ENCODE data around the gene SEC22A.
"Not testable (repeated sequence)": the region's sequence is repeated elsewhere in the genome, so short reads cannot be mapped to it uniquely, and the experiment has no call there.

The SEC22A gene

GRCh38 chr3:123180791-123181190, 21.0 kb upstream of the SEC22A start:
- DNase-seq (ENCODE audit: low read depth): no peak

DNA sequence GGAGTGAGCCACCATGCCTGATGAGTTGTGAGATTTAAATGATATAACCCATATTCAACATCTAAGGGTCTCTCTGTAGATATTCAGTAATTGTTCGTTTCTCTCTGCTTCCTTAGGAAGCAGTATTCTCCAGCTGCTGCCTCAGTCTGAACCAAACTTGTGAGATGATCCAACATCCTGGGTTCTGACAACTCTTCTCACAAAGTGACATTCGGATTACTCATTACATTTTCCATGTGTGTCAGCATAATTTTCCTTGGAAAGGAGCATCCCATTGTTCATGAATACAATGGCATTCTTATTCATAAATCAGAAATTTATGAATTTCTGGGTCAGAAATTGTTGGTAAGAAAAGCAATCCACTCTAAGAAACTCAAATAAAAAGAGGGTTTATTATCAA, 15.0 kb upstream of the SEC22A start:
- no peak for DNase-seq (ENCODE audit: low read depth)

DNA sequence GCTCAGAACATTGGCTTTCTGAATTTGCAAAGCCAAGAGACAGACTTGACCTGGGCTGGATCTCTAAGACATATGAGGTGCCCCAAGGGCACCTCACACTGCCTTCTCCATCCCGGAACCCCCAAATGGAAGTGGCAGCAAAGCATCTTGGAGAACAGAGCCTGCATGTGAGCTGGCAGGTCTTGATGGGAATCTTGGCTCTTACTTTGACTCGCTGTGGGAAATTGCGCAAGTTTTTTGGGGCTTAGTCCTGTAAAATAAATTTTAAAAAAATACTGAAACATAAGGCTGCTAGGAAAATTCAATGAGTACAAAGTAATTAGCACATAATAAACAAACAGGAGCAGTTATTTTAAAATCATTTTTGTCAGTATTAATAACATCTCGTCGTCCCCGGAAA, 13.7 kb upstream of the SEC22A start:
- DNase-seq (ENCODE audit: low read depth): no peak

- DNase-seq (ENCODE audit: low read depth): no peak
Observed at GRCh38 chr3:123193448-123194101, 8.2 kb upstream of the SEC22A start.

- DNase-seq (ENCODE audit: low read depth): no peak
Observed at GRCh38 chr3:123194552-123194951, 7.2 kb upstream of the SEC22A start.

DNA sequence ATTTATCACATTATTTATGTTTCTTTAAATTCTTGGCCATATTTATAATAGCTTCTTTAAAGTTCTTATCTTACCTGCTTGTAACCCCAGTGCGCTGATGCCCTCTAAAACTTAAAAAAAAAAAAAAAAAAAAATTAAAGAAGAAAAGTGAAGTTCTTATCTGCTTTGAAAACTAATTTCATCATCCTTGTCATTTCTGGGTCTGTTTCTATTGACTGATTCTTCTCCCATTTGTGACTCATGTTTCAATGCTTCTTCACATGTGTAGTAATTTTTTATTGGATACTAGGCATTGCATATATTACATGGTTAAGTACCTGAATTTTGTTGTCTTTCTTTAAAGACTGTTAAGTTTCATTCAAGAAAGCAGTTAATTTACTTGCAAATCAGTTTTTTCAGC, 3.4 kb upstream of the SEC22A start:
- DNase-seq (ENCODE audit: low read depth): no peak

- DNase-seq (ENCODE audit: low read depth): no peak
Observed at GRCh38 chr3:123201223-123201556, 553 bp upstream of the SEC22A start.

- DNase-seq (ENCODE audit: low read depth): no peak
Observed at GRCh38 chr3:123202451-123202850, 708 bp downstream of the SEC22A start.

DNA sequence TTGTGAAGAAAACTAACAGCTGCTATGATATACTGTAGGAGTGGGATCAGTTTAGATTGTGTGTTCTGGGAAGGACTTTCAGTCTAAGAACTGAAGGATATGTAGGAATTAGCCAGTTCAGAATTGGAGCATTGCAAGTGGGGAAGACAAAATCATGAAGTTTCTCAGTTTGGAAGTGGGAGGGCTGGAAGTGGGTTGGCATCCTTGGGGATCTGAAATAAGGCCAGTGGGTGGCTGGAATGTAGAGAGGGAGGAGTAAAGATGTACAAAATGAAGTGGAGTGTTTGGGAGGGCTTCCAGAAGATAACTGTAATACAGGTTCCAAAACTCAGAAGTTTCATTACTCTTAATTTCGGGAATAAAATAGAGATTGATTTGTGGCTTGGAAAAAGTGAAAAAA, 17.2 kb downstream of the SEC22A start:
- no peak for DNase-seq (ENCODE audit: low read depth)

GRCh38 chr3:123221369-123221768, 19.6 kb downstream of the SEC22A start:
- not testable (repeated sequence) for DNase-seq (ENCODE audit: low read depth)

- no peak for DNase-seq (ENCODE audit: low read depth)
Observed at GRCh38 chr3:123225016-123225415, 23.3 kb downstream of the SEC22A start.

DNA sequence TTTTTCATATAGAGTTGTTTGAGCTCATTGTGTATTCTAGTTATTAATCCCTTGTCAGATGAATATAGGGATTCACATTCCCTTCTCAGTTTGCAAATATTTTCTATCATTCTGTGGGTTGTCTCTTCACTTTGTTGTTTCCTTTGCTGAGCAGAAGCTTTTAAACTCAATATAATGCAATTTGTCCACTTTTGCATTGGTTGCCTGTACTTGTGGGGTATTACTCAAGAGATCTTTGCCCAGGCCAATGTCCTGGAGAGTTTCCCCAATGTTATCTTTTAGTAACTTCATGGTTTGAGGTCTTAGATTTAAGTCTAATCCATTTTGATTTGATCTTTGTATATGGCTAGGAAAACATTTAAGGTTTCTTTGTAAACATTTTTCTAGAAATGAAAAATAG, 24.8 kb downstream of the SEC22A start:
- DNase-seq (ENCODE audit: low read depth): no peak

DNA sequence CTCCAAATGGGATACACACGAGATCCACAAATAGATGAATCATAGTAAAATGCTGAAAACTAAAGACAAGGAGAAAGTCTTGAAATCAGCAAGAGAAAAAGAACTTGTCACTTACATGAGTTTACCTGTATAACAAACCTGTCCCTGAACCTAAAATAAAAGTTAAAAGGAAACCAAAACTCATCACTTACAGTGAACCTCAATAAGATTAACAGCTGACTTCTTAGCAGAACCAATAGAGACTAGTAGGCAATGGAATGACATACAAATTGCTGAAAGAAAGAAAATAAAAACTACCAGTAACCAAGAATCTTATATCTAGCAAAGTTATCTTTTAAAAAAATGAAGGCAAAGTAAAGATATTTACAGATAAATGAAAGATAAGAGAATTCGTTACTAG, 27.4 kb downstream of the SEC22A start:
- DNase-seq (ENCODE audit: low read depth): no peak

DNA sequence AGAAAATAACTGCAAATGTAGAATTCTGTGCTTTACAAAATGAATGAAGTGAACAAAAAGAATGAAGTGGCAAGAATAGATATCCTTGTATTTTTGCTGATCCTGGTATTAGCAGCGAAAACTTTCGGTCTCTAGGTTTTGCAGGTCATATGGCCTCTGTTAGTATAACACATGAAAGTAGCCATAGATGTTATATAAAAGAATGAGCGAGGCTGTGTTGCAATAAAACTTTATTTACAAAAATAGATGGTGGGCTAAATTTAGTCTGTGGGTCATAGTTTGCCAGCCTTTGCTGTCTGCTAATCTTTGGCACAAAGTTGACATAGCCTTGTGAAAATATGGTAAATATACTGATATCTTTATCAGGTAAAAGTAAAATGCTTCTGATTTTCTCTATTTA, 35.2 kb downstream of the SEC22A start:
- no peak for DNase-seq (ENCODE audit: low read depth)

- DNase-seq (ENCODE audit: low read depth): not testable (repeated sequence)
Observed at GRCh38 chr3:123239186-123239585, 37.4 kb downstream of the SEC22A start.

- no peak for DNase-seq (ENCODE audit: low read depth)
Observed at GRCh38 chr3:123239756-123240155, 38.0 kb downstream of the SEC22A start.

GRCh38 chr3:123244128-123244527, 42.4 kb downstream of the SEC22A start:
- DNase-seq (ENCODE audit: low read depth): peak; percentile 1

GRCh38 chr3:123246866-123247265, 45.1 kb downstream of the SEC22A start:
- DNase-seq (ENCODE audit: low read depth): no peak

- no peak for DNase-seq (ENCODE audit: low read depth)
Observed at GRCh38 chr3:123256256-123256655, 54.5 kb downstream of the SEC22A start.

DNA sequence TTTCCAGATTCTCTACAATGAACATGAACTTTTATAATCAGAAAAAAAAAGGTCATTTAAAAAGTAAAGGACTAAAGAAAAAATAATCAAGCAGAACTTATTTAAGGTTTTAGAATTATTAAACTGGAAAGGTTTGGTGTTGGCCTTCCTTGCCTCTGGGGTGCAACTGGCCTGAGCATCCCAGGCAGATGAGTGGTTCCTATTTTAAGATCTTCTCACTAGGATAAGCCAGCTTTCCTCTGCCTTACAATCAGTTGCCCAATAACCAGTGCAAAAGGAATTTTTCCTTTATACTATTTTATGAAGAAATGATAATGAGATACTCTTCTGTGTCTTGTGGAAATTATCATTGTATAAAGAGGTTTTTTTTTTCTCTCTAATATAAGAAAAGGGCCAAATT, 56.6 kb downstream of the SEC22A start:
- DNase-seq (ENCODE audit: low read depth): no peak

- no peak for DNase-seq (ENCODE audit: low read depth)
Observed at GRCh38 chr3:123258811-123259420, 57.2 kb downstream of the SEC22A start.

GRCh38 chr3:123261666-123262065, 59.9 kb downstream of the SEC22A start:
- DNase-seq (ENCODE audit: low read depth): no peak

- no peak for DNase-seq (ENCODE audit: low read depth)
Observed at GRCh38 chr3:123262226-123262625, 60.5 kb downstream of the SEC22A start.

- no peak for DNase-seq (ENCODE audit: low read depth)
Observed at GRCh38 chr3:123262868-123263267, 61.1 kb downstream of the SEC22A start.
